GM12878 (cell line): ENCODE results near the gene YEATS2. TPM values are rescaled to one million over a fixed set of nuclear protein-coding genes. Genes with fewer than 3 reads are reported as not detected.
"Not testable (repeated sequence)": the region's sequence is repeated elsewhere in the genome, so short reads cannot be mapped to it uniquely, and the experiment has no call there.

ENCODE experiments used
- ATAC-seq: fragments of 200-7000 bp; cut with Tn5 transposase; 3 replicates; pipeline ENCODE4 v1.9.1; 2020; ENCODE audit warnings: mild to moderate bottlenecking, moderate library complexity
- BruUV-seq: library from RNA; stranded (reverse); fragments of 400-500 nt; replicated peaks from 2 replicates; lab custom pipeline; 2021; lab: Mats Ljungman, UMichigan
- CTCF ChIA-PET: fragments of 300-600 bp; sonication (Branson Sonifier 250); formaldehyde crosslinking; extraction: SDS; loops from one replicate; lab custom pipeline; 2021; ENCODE audit warnings: inconsistent platforms; lab: Yijun Ruan, JAX
- POLR2A ChIA-PET: fragments of 350-600 bp; formaldehyde crosslinking; extraction: SDS; loops from one replicate; lab custom pipeline; 2021; ENCODE audit warnings: inconsistent platforms; lab: Charles Lee
- RAD21 ChIA-PET: fragments of 300-600 bp; sonication (Branson Sonifier 250); formaldehyde crosslinking; loops from one replicate; lab custom pipeline; 2023; ENCODE audit warnings: antibody characterized with exemption; ENCODE audit not compliant: unreplicated experiment; lab: Charles Lee
- SMC1A ChIA-PET: fragments of 300-600 bp; sonication (Branson Sonifier 250); formaldehyde crosslinking; loops from one replicate; lab custom pipeline; 2023; ENCODE audit not compliant: unreplicated experiment, uncharacterized antibody; lab: Charles Lee
- DNase-seq: peaks from one replicate; pipeline ENCODE4 v3.0.0-alpha.2; 2011; ENCODE audit warnings: low read depth, low spot score
- FAIRE-seq: peaks from 3 replicates; lab custom pipeline; 2011; peaks lifted over from hg19 to GRCh38; lab: Jason Lieb, UNC
- H2AFZ ChIP-seq: 2 replicates; pipeline ENCODE4 v1.6.0; 2011; ENCODE audit warnings: low read depth, low read length, control low read depth; ENCODE audit not compliant: control insufficient read depth
- H3K27ac ChIP-seq: 2 replicates; pipeline ENCODE4 v1.5.1; 2011; ENCODE audit warnings: control low read depth; ENCODE audit not compliant: control insufficient read depth, insufficient read depth
- H3K27me3 ChIP-seq, 2 experiments: replicated peaks in 1 of 2; 2 replicates each; pipeline versions ENCODE4 v1.6.0 to v1.6.1; 2011; ENCODE audit warnings: low read length in 1 of 2; ENCODE audit not compliant: control insufficient read depth in 2 of 2, insufficient read depth in 2 of 2
- H3K36me3 ChIP-seq, 2 experiments: 2 replicates each; pipeline ENCODE4 v1.5.1; 2011; ENCODE audit warnings: low read length in 1 of 2; ENCODE audit not compliant: control insufficient read depth in 2 of 2, insufficient read depth in 2 of 2
- H3K4me1 ChIP-seq: 2 replicates; pipeline ENCODE4 v1.6.1; 2011; ENCODE audit warnings: mild to moderate bottlenecking, low read length, moderate library complexity, mixed read lengths; ENCODE audit not compliant: control insufficient read depth, insufficient read depth
- H3K4me2 ChIP-seq: 2 replicates; pipeline ENCODE4 v1.6.0; 2011; ENCODE audit warnings: control low read depth; ENCODE audit not compliant: control insufficient read depth, insufficient read depth
- H3K4me3 ChIP-seq: fragments of 200-600 bp; sonication (generic); 2 replicates; pipeline ENCODE4 v1.5.1; 2016
- H3K79me2 ChIP-seq: 2 replicates; pipeline ENCODE4 v1.6.0; 2011; ENCODE audit warnings: low read length; ENCODE audit not compliant: control insufficient read depth, insufficient read depth
- H3K9ac ChIP-seq: 2 replicates; pipeline ENCODE4 v1.8.0; 2011; ENCODE audit warnings: low read length, control low read depth, mixed read lengths; ENCODE audit not compliant: control insufficient read depth, insufficient read depth
- H3K9me3 ChIP-seq: replicated peaks from 3 replicates; pipeline ENCODE4 v1.5.1; 2011; ENCODE audit warnings: mild to moderate bottlenecking, low read length; ENCODE audit not compliant: control insufficient read depth, insufficient read depth
- H4K20me1 ChIP-seq: 2 replicates; pipeline ENCODE4 v1.6.0; 2011; ENCODE audit not compliant: control insufficient read depth, insufficient read depth
- CEBPB ChIP-seq, 2 experiments: fragments of 150-350 bp in 1 of 2; IDR thresholded peaks; 2 replicates each; pipeline ENCODE4 v1.6.1; 2012 to 2014; ENCODE audit warnings: low read depth in 2 of 2, low read length in 2 of 2, borderline replicate concordance in 1 of 2, inconsistent platforms in 1 of 2
- EGR1 ChIP-seq, 2 experiments: IDR thresholded peaks; 1 replicate in 1 of 2; 2 replicates in 1 of 2; pipeline ENCODE4 v1.6.1; 2011 to 2012; ENCODE audit warnings: low read depth in 2 of 2, low read length in 2 of 2, borderline replicate concordance in 1 of 2, mild to moderate bottlenecking in 1 of 2, moderate library complexity in 1 of 2
- MTA3 ChIP-seq: IDR thresholded peaks from 2 replicates; pipeline ENCODE4 v1.6.1; 2012; ENCODE audit warnings: low read length, inconsistent platforms, borderline replicate concordance
- NBN ChIP-seq: fragments of 450-650 bp; IDR thresholded peaks from 2 replicates; pipeline ENCODE4 v1.6.1; 2016
- NR2C1 ChIP-seq: fragments of 450-650 bp; IDR thresholded peaks from 2 replicates; pipeline ENCODE4 v1.6.1; 2017; ENCODE audit warnings: antibody characterized with exemption, mild to moderate bottlenecking, moderate library complexity
- WGBS: methylation state at CpG from one replicate; pipeline ENCODE4 v1.1.6; 2016; ENCODE audit warnings: low lambda C conversion rate; ENCODE audit not compliant: insufficient replicate concordance, insufficient coverage; ENCODE audit errors: missing lambda C conversion rate; 5-methylcytosine and 5-hydroxymethylcytosine counted together
- in situ Hi-C: fragments of 300-500 bp; cut with MboI; formaldehyde crosslinking; loops from 9 replicates; pipeline ENCODE4 v1.14.3; 2018; ENCODE audit warnings: mixed read lengths
- intact Hi-C: fragments of 100-400 bp; cut with micrococcal nuclease; formaldehyde crosslinking; loops from one replicate; pipeline ENCODE4 v1.14.2; 2022; ENCODE audit not compliant: unreplicated experiment
- polyA plus RNA-seq, 11 experiments: library from polyadenylated mRNA; depleted of rRNA in 4 of 11; unstranded in 6 of 11; stranded (reverse) in 5 of 11; fragments of >200 nt; fragmentation: Nextera tagmentation in 4 of 11; fragmentation: Illumina TruSeq in 1 of 11; extraction: Ambion mirVana in 4 of 11; extraction: Trizol in 1 of 11; gene quantifications; 1 replicate in 1 of 11; 2 replicates in 10 of 11; pipeline versions ENCODE4 v1.2.1 to v1.2.3, GENCODE V29; 2011 to 2016; ENCODE audit warnings: inconsistent platforms in 2 of 11, missing spikeins in 2 of 11, low read depth in 1 of 11
- total RNA-seq, 4 experiments: library from RNA; depleted of rRNA in 3 of 4; stranded (reverse); fragments of >200 nt in 3 of 4; fragmentation: Illumina TruSeq in 1 of 4; extraction: Trizol in 1 of 4; gene quantifications; 2 replicates each; pipeline versions ENCODE4 v1.2.1 to v1.2.3, GENCODE V29; 2013 to 2021

YEATS2 gene
- total and polyA plus RNA-seq, 10 of the 15 experiments (the other 5 are each of a cell fraction or from before 2014, with no cell fraction given) = 1.9 to 65.3 (median 25.8) TPM

DNA sequence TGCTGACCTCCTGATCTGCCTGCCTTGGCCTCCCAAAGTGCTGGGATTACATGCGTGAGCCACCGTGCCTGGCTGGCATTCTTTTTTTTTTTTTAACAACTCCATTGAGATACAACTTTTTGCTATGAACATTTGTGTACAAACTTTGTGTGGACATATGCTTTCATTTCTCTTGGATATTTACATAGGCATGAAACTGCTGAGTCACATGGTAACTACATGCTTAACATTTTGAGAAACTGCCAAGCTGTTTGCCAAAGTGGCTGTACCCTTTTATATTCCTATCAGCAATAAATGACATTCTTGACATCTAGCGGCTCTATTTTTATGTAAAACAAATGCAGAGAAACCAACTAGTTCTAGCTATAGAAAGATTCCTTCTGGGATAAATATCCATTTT, 8.7 kb upstream of the YEATS2 start (continued):
- TF ChIP-seq CEBPB (IDR thresholded peaks at IDR 0.05; ENCODE audit: borderline replicate concordance in 1 of 2, low read depth in 2 of 2, low read length in 2 of 2) (no peak), MTA3 (no peak), NBN (no peak), EGR1 (IDR thresholded peaks at IDR 0.05; ENCODE audit: borderline replicate concordance in 1 of 2, low read depth in 2 of 2, low read length in 2 of 2) (no peak), NR2C1 (no peak)

DNA sequence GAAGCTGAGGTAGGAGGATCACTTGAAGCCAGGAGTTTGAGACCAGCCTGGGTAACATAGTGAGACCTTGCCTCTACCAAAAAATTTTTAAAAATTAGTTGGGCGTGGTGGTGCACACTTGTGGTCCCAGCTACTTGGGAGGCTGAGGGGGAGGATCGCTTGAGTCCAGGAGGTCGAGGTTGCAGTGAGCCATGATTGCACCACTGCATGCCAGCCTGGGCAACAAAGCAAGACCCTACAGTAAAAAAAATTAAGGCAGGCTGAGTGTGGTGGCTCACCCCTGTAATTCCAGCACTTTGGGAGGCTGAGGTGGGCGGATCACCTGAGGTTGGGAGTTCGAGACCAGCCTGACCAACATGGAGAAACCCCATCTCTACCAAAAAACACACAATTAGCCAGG, 8.0 kb upstream of the YEATS2 start:
- H3K79me2 ChIP-seq, in situ Hi-C loops, H3K4me1 ChIP-seq, SMC1A ChIA-PET, ATAC-seq, H3K9ac ChIP-seq, FAIRE-seq, intact Hi-C loops, H3K27me3 ChIP-seq, H3K4me2 ChIP-seq, H3K36me3 ChIP-seq, BruUV-seq, H3K27ac ChIP-seq, H3K9me3 ChIP-seq, DNase-seq, H4K20me1 ChIP-seq, H2AFZ ChIP-seq, H3K4me3 ChIP-seq: not testable (repeated sequence)
- POLR2A ChIA-PET = interaction anchor here (1.1 kb wide), 1 partner anchor 45 kb away, joined by 3 read pairs; no protein-coding TSS in a partner anchor
- WGBS = 86% methylated on average over 5 of the region's 5 CpGs
- RAD21 ChIA-PET = interaction anchor here (1.3 kb wide), 1 partner anchor 8 kb away, joined by 3 read pairs; the partner anchor contains the start of gene YEATS2
- CTCF ChIA-PET = interaction anchor here (1.3 kb wide), 1 partner anchor 97 kb away, joined by 3 read pairs; no protein-coding TSS in a partner anchor

DNA sequence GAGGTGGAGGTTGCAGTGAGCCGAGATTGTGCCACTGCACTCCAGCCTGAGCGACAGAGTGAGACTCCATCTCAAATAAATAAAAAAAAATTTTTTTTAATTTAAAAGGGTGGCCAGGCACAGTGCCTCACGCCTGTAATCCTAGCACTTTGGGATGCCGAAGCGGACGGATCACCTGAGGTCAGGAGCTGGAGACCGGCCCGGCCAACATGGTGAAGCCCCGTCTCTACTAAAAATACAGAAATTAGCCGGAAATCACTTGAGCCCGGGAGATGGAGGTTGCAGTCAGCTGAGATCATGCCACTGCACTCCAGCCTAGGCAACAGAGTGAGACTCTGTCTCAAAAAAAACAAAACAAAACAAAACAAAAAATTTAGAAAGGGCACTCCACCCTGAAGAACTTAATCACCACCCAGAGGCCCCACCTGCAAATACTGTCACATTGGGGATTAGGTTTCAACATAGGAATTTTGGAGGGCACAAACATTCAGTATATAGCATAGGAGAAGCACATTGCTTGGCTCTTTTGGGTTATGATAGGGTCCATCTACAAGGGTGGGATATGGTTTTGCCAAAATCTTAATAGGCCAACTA, 7.1 kb upstream of the YEATS2 start:
- no peaks in the 10 kb centered on the region for H4K20me1 ChIP-seq
- no peak overlapping the region for H3K9ac ChIP-seq
- no peak overlapping the region for H3K27ac ChIP-seq
- H3K4me1 ChIP-seq = no peaks in the 10 kb centered on the region
- no peaks in the 10 kb centered on the region for H3K9me3 ChIP-seq
- no peak for DNase-seq
- H3K79me2 ChIP-seq = no peaks in the 10 kb centered on the region
- no peak for ATAC-seq
- no peak for TF ChIP-seq NBN
- TF ChIP-seq, all 136 proteins: peak for 0
- no peaks in the 10 kb centered on the region for H3K27me3 ChIP-seq
- no peak overlapping the region for H3K4me2 ChIP-seq
- CTCF ChIA-PET = no interaction called here
- no peak for FAIRE-seq
- no peak overlapping the region for H3K4me3 ChIP-seq
- SMC1A ChIA-PET = no interaction called here
- BruUV-seq = no TSS peak
- intact Hi-C loops = no loop called here
- RAD21 ChIA-PET = no interaction called here
- in situ Hi-C loops = no loop called here
- POLR2A ChIA-PET = no interaction called here
- 85% methylated on average over 11 of the region's 11 CpGs for WGBS
- H2AFZ ChIP-seq = no peak overlapping the region
- no peaks in the 10 kb centered on the region for H3K36me3 ChIP-seq
